Measurements from ENCODE around the gene ALOXE3.

The ALOXE3 gene

GRCh38 chr17:8147141-8147804 lies 29.0 kb upstream of the ALOXE3 start:
- peaks cover 11% of the 10 kb centered on the region; the same call in 1 of the 2 replicates for H3K79me2 ChIP-seq (ENCODE audit: insufficient read depth, low read length)
- no peaks in the 10 kb centered on the region for H3F3A ChIP-seq (ENCODE audit: low read depth)
- H3K4me1 ChIP-seq (ENCODE audit: insufficient read depth, low read length, poor library complexity, severe bottlenecking) = peaks cover 16% of the 10 kb centered on the region
- no peaks in the 10 kb centered on the region for H3K9me2 ChIP-seq (replicated peaks; ENCODE audit: low read depth, low read length)
- no peak overlapping the region for H3K4me3 ChIP-seq (ENCODE audit: low read length, poor library complexity, severe bottlenecking)
- peaks cover 32% of the 10 kb centered on the region; the same call in 1 of the 2 replicates for H3K36me3 ChIP-seq (ENCODE audit: insufficient read depth, low read length)
- no peak overlapping the region for H3K4me2 ChIP-seq (ENCODE audit: low read depth, low read length, poor library complexity, severe bottlenecking)
- no peaks in the 10 kb centered on the region for H3K27me3 ChIP-seq (ENCODE audit: insufficient read depth, low read length, poor library complexity, severe bottlenecking)
- H3K9ac ChIP-seq (ENCODE audit: low read depth, low read length, poor library complexity, severe bottlenecking) = no peak overlapping the region
- TF ChIP-seq EZH2phosphoT487 (IDR thresholded peaks at IDR 0.05; ENCODE audit: borderline replicate concordance) = no peak
- no peak for TF ChIP-seq CTCF (conservative IDR thresholded peaks at IDR 0.05; ENCODE audit: low read length)
- H4K20me1 ChIP-seq (ENCODE audit: insufficient read depth, low read length, poor library complexity, severe bottlenecking) = peaks cover 15% of the 10 kb centered on the region
- H2AFZ ChIP-seq (ENCODE audit: low read length) = no peak overlapping the region
- H3K9me3 ChIP-seq (ENCODE audit: insufficient read depth, low read depth, low read length) = no peaks in the 10 kb centered on the region

- Histone ChIP-seq H3K9me3 (ENCODE audit: insufficient read depth, low read depth, low read length) (no peaks in the 10 kb centered on the region), H3K4me2 (ENCODE audit: low read depth, low read length, poor library complexity, severe bottlenecking) (no peak overlapping the region), H3F3A (ENCODE audit: low read depth) (no peaks in the 10 kb centered on the region), H4K20me1 (ENCODE audit: insufficient read depth, low read length, poor library complexity, severe bottlenecking) (peaks cover 12% of the 10 kb centered on the region), H3K9ac (ENCODE audit: low read depth, low read length, poor library complexity, severe bottlenecking) (no peak overlapping the region), H2AFZ (ENCODE audit: low read length) (no peak overlapping the region), H3K4me3 (ENCODE audit: low read length, poor library complexity, severe bottlenecking) (no peak overlapping the region), H3K27me3 (ENCODE audit: insufficient read depth, low read length, poor library complexity, severe bottlenecking) (no peaks in the 10 kb centered on the region), H3K9me2 (replicated peaks; ENCODE audit: low read depth, low read length) (no peaks in the 10 kb centered on the region), H3K36me3 (ENCODE audit: insufficient read depth, low read length) (peaks cover 35% of the 10 kb centered on the region; the same call in 1 of the 2 replicates), H3K79me2 (ENCODE audit: insufficient read depth, low read length) (peaks cover 11% of the 10 kb centered on the region; the same call in 1 of the 2 replicates), H3K4me1 (ENCODE audit: insufficient read depth, low read length, poor library complexity, severe bottlenecking) (peaks cover 10% of the 10 kb centered on the region)
- TF ChIP-seq CTCF (conservative IDR thresholded peaks at IDR 0.05; ENCODE audit: low read length) = no peak
- no peak for TF ChIP-seq EZH2phosphoT487 (IDR thresholded peaks at IDR 0.05; ENCODE audit: borderline replicate concordance)
These were observed 28.2 kb upstream of the ALOXE3 start for GRCh38 chr17:8146381-8147140.

- H3K27me3 ChIP-seq (ENCODE audit: insufficient read depth, low read length, poor library complexity, severe bottlenecking) = no peaks in the 10 kb centered on the region
- no peak overlapping the region for H2AFZ ChIP-seq (ENCODE audit: low read length)
- peaks cover 9% of the 10 kb centered on the region; the same call in 1 of the 2 replicates for H3K79me2 ChIP-seq (ENCODE audit: insufficient read depth, low read length)
- no peaks in the 10 kb centered on the region for H3K9me2 ChIP-seq (replicated peaks; ENCODE audit: low read depth, low read length)
- H3K9me3 ChIP-seq (ENCODE audit: insufficient read depth, low read depth, low read length) = no peaks in the 10 kb centered on the region
- no peak overlapping the region for H3K9ac ChIP-seq (ENCODE audit: low read depth, low read length, poor library complexity, severe bottlenecking)
- peaks cover 41% of the 10 kb centered on the region; the same call in 1 of the 2 replicates for H3K36me3 ChIP-seq (ENCODE audit: insufficient read depth, low read length)
- no peak for TF ChIP-seq EZH2phosphoT487 (IDR thresholded peaks at IDR 0.05; ENCODE audit: borderline replicate concordance)
- no peak for TF ChIP-seq CTCF (conservative IDR thresholded peaks at IDR 0.05; ENCODE audit: low read length)
- H3K4me3 ChIP-seq (ENCODE audit: low read length, poor library complexity, severe bottlenecking) = no peak overlapping the region
- H3K4me1 ChIP-seq (ENCODE audit: insufficient read depth, low read length, poor library complexity, severe bottlenecking) = peaks cover 6% of the 10 kb centered on the region
- no peak overlapping the region for H3K4me2 ChIP-seq (ENCODE audit: low read depth, low read length, poor library complexity, severe bottlenecking)
- H3F3A ChIP-seq (ENCODE audit: low read depth) = no peaks in the 10 kb centered on the region
- peaks cover 8% of the 10 kb centered on the region for H4K20me1 ChIP-seq (ENCODE audit: insufficient read depth, low read length, poor library complexity, severe bottlenecking)
These were observed 27.5 kb upstream of the ALOXE3 start for GRCh38 chr17:8145811-8146210.
